ENCODE measurements around the gene KRT24. TPM values are rescaled to one million over a fixed set of nuclear protein-coding genes. Genes with fewer than 3 reads are reported as not detected.
A peak's percentile ranks its signal among the peaks of the same experiment; 100 is the strongest.

KRT24 gene
- total RNA-seq, 1 experiment from 2014 or later, result not detected

GRCh38 chr17:40664582-40665333 lies 38.8 kb downstream of the KRT24 start, which contains the start of gene KRT222:
KRT222 (minus strand) TSS chr17:40665177; CDS start chr17:40665099, 78 bp downstream.
- no peak within 1 kb of the TSS for H3K4me3 ChIP-seq (ENCODE audit: low read length)
- H3K9me2 ChIP-seq (replicated peaks; ENCODE audit: insufficient read depth, low read length), result no peaks in the 10 kb centered on the region
- DNase-seq, result no peak
- H3K4me1 ChIP-seq (ENCODE audit: low read length), result no peaks in the 10 kb centered on the region
- H3K27me3 ChIP-seq (ENCODE audit: low read length), result 0 out of 2 replicates have a peak, but pooled peaks cover 2% of the 10 kb centered on the region
- H3K36me3 ChIP-seq (ENCODE audit: insufficient read depth, low read length), result no peaks in the 10 kb centered on the region
- no peak within 1 kb of the TSS for H3K9ac ChIP-seq (ENCODE audit: low read length)
- H3K4me2 ChIP-seq (ENCODE audit: low read depth, low read length, poor library complexity, severe bottlenecking), result no peak within 1 kb of the TSS
- H4K20me1 ChIP-seq (ENCODE audit: insufficient read depth, low read depth, low read length), result no peaks in the 10 kb centered on the region
- no peak within 1 kb of the TSS for H3K27ac ChIP-seq (ENCODE audit: low read length)
- no peaks in the 10 kb centered on the region for H3K79me2 ChIP-seq (ENCODE audit: low read length)
- no peak within 1 kb of the TSS for H2AFZ ChIP-seq (ENCODE audit: low read length)
- H3K9me3 ChIP-seq (ENCODE audit: low read length), result no peaks in the 10 kb centered on the region

GRCh38 chr17:40663252-40663651 lies 40.3 kb downstream of the KRT24 start:
- Histone ChIP-seq H3K9ac (ENCODE audit: low read length) (no peak overlapping the region), H3K27ac (ENCODE audit: low read length) (no peak overlapping the region), H3K4me2 (ENCODE audit: low read depth, low read length, poor library complexity, severe bottlenecking) (no peak overlapping the region), H2AFZ (ENCODE audit: low read length) (no peak overlapping the region), H3K36me3 (ENCODE audit: insufficient read depth, low read length) (no peaks in the 10 kb centered on the region), H3K4me3 (ENCODE audit: low read length) (no peak overlapping the region), H3K9me2 (replicated peaks; ENCODE audit: insufficient read depth, low read length) (no peaks in the 10 kb centered on the region), H3K27me3 (ENCODE audit: low read length) (0 out of 2 replicates have a peak, but pooled peaks cover 2% of the 10 kb centered on the region), H3K79me2 (ENCODE audit: low read length) (no peaks in the 10 kb centered on the region), H4K20me1 (ENCODE audit: insufficient read depth, low read depth, low read length) (no peaks in the 10 kb centered on the region), H3K9me3 (ENCODE audit: low read length) (no peaks in the 10 kb centered on the region), H3K4me1 (ENCODE audit: low read length) (no peaks in the 10 kb centered on the region)
- DNase-seq, result no peak

GRCh38 chr17:40659911-40660310 lies 43.6 kb downstream of the KRT24 start:
- Histone ChIP-seq H3K4me2 (ENCODE audit: low read depth, low read length, poor library complexity, severe bottlenecking) (no peak overlapping the region), H3K27me3 (ENCODE audit: low read length) (no peaks in the 10 kb centered on the region), H3K36me3 (ENCODE audit: insufficient read depth, low read length) (no peaks in the 10 kb centered on the region), H3K79me2 (ENCODE audit: low read length) (no peaks in the 10 kb centered on the region), H4K20me1 (ENCODE audit: insufficient read depth, low read depth, low read length) (no peaks in the 10 kb centered on the region), H3K4me3 (ENCODE audit: low read length) (no peak overlapping the region), H3K9me2 (replicated peaks; ENCODE audit: insufficient read depth, low read length) (no peaks in the 10 kb centered on the region), H3K9ac (ENCODE audit: low read length) (no peak overlapping the region), H2AFZ (ENCODE audit: low read length) (no peak overlapping the region), H3K9me3 (ENCODE audit: low read length) (no peaks in the 10 kb centered on the region), H3K4me1 (ENCODE audit: low read length) (no peaks in the 10 kb centered on the region), H3K27ac (ENCODE audit: low read length) (no peak overlapping the region)
- no peak for DNase-seq

GRCh38 chr17:40658396-40658795 lies 45.2 kb downstream of the KRT24 start:
- Histone ChIP-seq H3K4me1 (ENCODE audit: low read length) (no peaks in the 10 kb centered on the region), H2AFZ (ENCODE audit: low read length) (no peak overlapping the region), H3K27ac (ENCODE audit: low read length) (no peak overlapping the region), H3K9me3 (ENCODE audit: low read length) (no peaks in the 10 kb centered on the region), H3K4me3 (ENCODE audit: low read length) (no peak overlapping the region), H3K4me2 (ENCODE audit: low read depth, low read length, poor library complexity, severe bottlenecking) (no peak overlapping the region), H3K27me3 (ENCODE audit: low read length) (no peaks in the 10 kb centered on the region), H3K9me2 (replicated peaks; ENCODE audit: insufficient read depth, low read length) (no peaks in the 10 kb centered on the region), H3K36me3 (ENCODE audit: insufficient read depth, low read length) (no peaks in the 10 kb centered on the region), H3K9ac (ENCODE audit: low read length) (no peak overlapping the region), H3K79me2 (ENCODE audit: low read length) (no peaks in the 10 kb centered on the region), H4K20me1 (ENCODE audit: insufficient read depth, low read depth, low read length) (no peaks in the 10 kb centered on the region)
- no peak for DNase-seq

- Histone ChIP-seq H3K4me2 (ENCODE audit: low read depth, low read length, poor library complexity, severe bottlenecking) (no peak overlapping the region), H2AFZ (ENCODE audit: low read length) (no peak overlapping the region), H3K27me3 (ENCODE audit: low read length) (no peaks in the 10 kb centered on the region), H3K27ac (ENCODE audit: low read length) (no peak overlapping the region), H3K9ac (ENCODE audit: low read length) (no peak overlapping the region), H3K9me3 (ENCODE audit: low read length) (no peaks in the 10 kb centered on the region), H4K20me1 (ENCODE audit: insufficient read depth, low read depth, low read length) (no peaks in the 10 kb centered on the region), H3K9me2 (replicated peaks; ENCODE audit: insufficient read depth, low read length) (no peaks in the 10 kb centered on the region), H3K36me3 (ENCODE audit: insufficient read depth, low read length) (no peaks in the 10 kb centered on the region), H3K4me3 (ENCODE audit: low read length) (no peak overlapping the region), H3K79me2 (ENCODE audit: low read length) (peaks cover 7% of the 10 kb centered on the region), H3K4me1 (ENCODE audit: low read length) (peaks cover 9% of the 10 kb centered on the region)
- no peak for DNase-seq
Measured at GRCh38 chr17:40651939-40652338, 51.6 kb downstream of the KRT24 start.

- DNase-seq, result no peak
- peaks cover 35% of the 10 kb centered on the region for H3K4me1 ChIP-seq (ENCODE audit: low read length)
- H3K9me2 ChIP-seq (replicated peaks; ENCODE audit: insufficient read depth, low read length), result no peaks in the 10 kb centered on the region
- no peaks in the 10 kb centered on the region for H3K27me3 ChIP-seq (ENCODE audit: low read length)
- H3K9ac ChIP-seq (ENCODE audit: low read length), result peak overlapping the region; percentile 97
- H3K79me2 ChIP-seq (ENCODE audit: low read length), result peaks cover 42% of the 10 kb centered on the region
- H3K36me3 ChIP-seq (ENCODE audit: insufficient read depth, low read length), result peaks cover 25% of the 10 kb centered on the region; the same call in 1 of the 2 replicates
- peak overlapping the region; percentile 89 for H3K4me2 ChIP-seq (ENCODE audit: low read depth, low read length, poor library complexity, severe bottlenecking)
- no peaks in the 10 kb centered on the region for H3K9me3 ChIP-seq (ENCODE audit: low read length)
- peaks cover 5% of the 10 kb centered on the region; the same call in 1 of the 2 replicates for H4K20me1 ChIP-seq (ENCODE audit: insufficient read depth, low read depth, low read length)
- peak overlapping the region; percentile 95 for H3K4me3 ChIP-seq (ENCODE audit: low read length)
- peak overlapping the region; percentile 75; the same call in 1 of the 2 replicates for H3K27ac ChIP-seq (ENCODE audit: low read length)
- H2AFZ ChIP-seq (ENCODE audit: low read length), result peak overlapping the region; percentile 68
Measured at GRCh38 chr17:40648384-40648968, 55.1 kb downstream of the KRT24 start.

Other genes starting within 250 kb of the KRT24 start
- gene TNS4, start 202.1 kb downstream of the KRT24 start, total RNA-seq (2014; rRNA removed; shearing (Covaris generic); ENCODE audit: low replicate concordance), result not detected in 2 replicates
- gene CCR7, start 138.3 kb downstream of the KRT24 start, total RNA-seq (2014; rRNA removed; shearing (Covaris generic); ENCODE audit: low replicate concordance), result not detected in 2 replicates
- gene SMARCE1, start 55.9 kb downstream of the KRT24 start, total RNA-seq (2014; rRNA removed; shearing (Covaris generic); ENCODE audit: low replicate concordance), result 68.6 and 72.2 TPM in 2 replicates
- gene KRT222, start 38.6 kb downstream of the KRT24 start, total RNA-seq (2014; rRNA removed; shearing (Covaris generic); ENCODE audit: low replicate concordance), result not detected in 2 replicates
- gene KRT25, start 51.6 kb upstream of the KRT24 start, total RNA-seq (2014; rRNA removed; shearing (Covaris generic); ENCODE audit: low replicate concordance), result not detected in 2 replicates
- gene KRT26, start 68.4 kb upstream of the KRT24 start, total RNA-seq (2014; rRNA removed; shearing (Covaris generic); ENCODE audit: low replicate concordance), result not detected in 2 replicates
- not detected in 2 replicates for gene KRT27, start 78.8 kb upstream of the KRT24 start, total RNA-seq (2014; rRNA removed; shearing (Covaris generic); ENCODE audit: low replicate concordance)
- not detected in 2 replicates for gene KRT28, start 96.2 kb upstream of the KRT24 start, total RNA-seq (2014; rRNA removed; shearing (Covaris generic); ENCODE audit: low replicate concordance)
- gene KRT10, start 118.9 kb upstream of the KRT24 start, total RNA-seq (2014; rRNA removed; shearing (Covaris generic); ENCODE audit: low replicate concordance), result 14.9 and 21.6 TPM in 2 replicates
- gene KRT12, start 163.5 kb upstream of the KRT24 start, total RNA-seq (2014; rRNA removed; shearing (Covaris generic); ENCODE audit: low replicate concordance), result not detected in 2 replicates
- not detected in 2 replicates for gene KRT20, start 181.5 kb upstream of the KRT24 start, total RNA-seq (2014; rRNA removed; shearing (Covaris generic); ENCODE audit: low replicate concordance)
- not detected in 2 replicates for gene KRT23, start 233.9 kb upstream of the KRT24 start, total RNA-seq (2014; rRNA removed; shearing (Covaris generic); ENCODE audit: low replicate concordance)